CD4-positive, CD25-positive, alpha-beta regulatory T cell (primary cell): Measurements from ENCODE around the gene ALDOC. TPM values are rescaled to one million over a fixed set of nuclear protein-coding genes. Genes with fewer than 3 reads are reported as not detected.

Experiments
- ATAC-seq, 2 donors: fragments of 150-1000 bp; cut with Tn5 transposase; one replicate each; pipeline ENCODE4 v1.10.0; 2021; ENCODE audit warnings: low read depth in 2 of 2, moderate number of reproducible peaks in 2 of 2, moderate library complexity in 1 of 2
- DNase-seq, 3 donors: peaks; one replicate each; pipeline versions ENCODE4 v3.0.0 to v3.0.0-alpha.2; 2012 to 2022; ENCODE audit warnings: mixed read lengths in 1 of 3
- H3K27ac ChIP-seq: one replicate; pipeline ENCODE4 v1.7.0; 2013; ENCODE audit warnings: mild to moderate bottlenecking, low read length; ENCODE audit not compliant: insufficient read depth, poor library complexity, severe bottlenecking
- H3K27me3 ChIP-seq: one replicate; pipeline ENCODE4 v1.7.0; 2013; ENCODE audit warnings: low read length; ENCODE audit not compliant: control insufficient read depth, insufficient read depth
- H3K36me3 ChIP-seq: one replicate; pipeline ENCODE4 v1.7.0; 2013; ENCODE audit warnings: mild to moderate bottlenecking, low read length, moderate library complexity; ENCODE audit not compliant: control insufficient read depth, insufficient read depth
- H3K4me1 ChIP-seq: 2 replicates; pipeline ENCODE4 v1.7.0; 2013; ENCODE audit warnings: mild to moderate bottlenecking, low read length; ENCODE audit not compliant: insufficient read depth, control insufficient read depth, poor library complexity, severe bottlenecking
- H3K4me3 ChIP-seq: one replicate; pipeline ENCODE4 v1.7.0; 2013; ENCODE audit warnings: low read depth, mild to moderate bottlenecking, low read length, moderate library complexity
- H3K9me3 ChIP-seq, 2 experiments: 1 replicate in 1 of 2; 2 replicates in 1 of 2; pipeline ENCODE4 v1.7.0; 2013; ENCODE audit warnings: low read length in 2 of 2, mild to moderate bottlenecking in 1 of 2, moderate library complexity in 1 of 2; ENCODE audit not compliant: control insufficient read depth in 2 of 2
- H3K27ac Mint-ChIP-seq, 3 donors: one replicate each; pipeline ENCODE4 v1.8.0; 2020 to 2022; ENCODE audit warnings: mild to moderate bottlenecking in 3 of 3, mixed read lengths in 3 of 3, moderate library complexity in 2 of 3
- H3K27me3 Mint-ChIP-seq: one replicate; pipeline ENCODE4 v1.8.0; 2022; ENCODE audit warnings: mild to moderate bottlenecking, mixed read lengths
- H3K36me3 Mint-ChIP-seq: one replicate; pipeline ENCODE4 v1.8.0; 2020; ENCODE audit warnings: mixed read lengths
- H3K4me1 Mint-ChIP-seq, 4 donors: one replicate each; pipeline ENCODE4 v1.8.0; 2020 to 2022; ENCODE audit warnings: mixed read lengths in 4 of 4, mild to moderate bottlenecking in 1 of 4
- H3K4me3 Mint-ChIP-seq, 4 donors: one replicate each; pipeline ENCODE4 v1.8.0; 2020 to 2022; ENCODE audit warnings: mild to moderate bottlenecking in 4 of 4, mixed read lengths in 4 of 4, moderate library complexity in 3 of 4
- H3K9me3 Mint-ChIP-seq, 7 donors: one replicate each; pipeline ENCODE4 v1.8.0; 2020 to 2022; ENCODE audit warnings: mixed read lengths in 7 of 7, mild to moderate bottlenecking in 3 of 7, moderate library complexity in 2 of 7
- polyA plus RNA-seq, 4 donors: library from polyadenylated mRNA; unstranded; fragments of 300-500 nt; fragmentation: Illumina TruSeq; gene quantifications; one replicate each; pipeline ENCODE4 v1.2.3, GENCODE V29; 2021
- total RNA-seq: library from RNA; stranded (reverse); gene quantifications from one replicate; pipeline ENCODE4 v1.2.3, GENCODE V29; 2022

ALDOC gene
- total and polyA plus RNA-seq, 5 donors from 2014 or later = 33.0 to 109 (median 86.4) TPM

DNA sequence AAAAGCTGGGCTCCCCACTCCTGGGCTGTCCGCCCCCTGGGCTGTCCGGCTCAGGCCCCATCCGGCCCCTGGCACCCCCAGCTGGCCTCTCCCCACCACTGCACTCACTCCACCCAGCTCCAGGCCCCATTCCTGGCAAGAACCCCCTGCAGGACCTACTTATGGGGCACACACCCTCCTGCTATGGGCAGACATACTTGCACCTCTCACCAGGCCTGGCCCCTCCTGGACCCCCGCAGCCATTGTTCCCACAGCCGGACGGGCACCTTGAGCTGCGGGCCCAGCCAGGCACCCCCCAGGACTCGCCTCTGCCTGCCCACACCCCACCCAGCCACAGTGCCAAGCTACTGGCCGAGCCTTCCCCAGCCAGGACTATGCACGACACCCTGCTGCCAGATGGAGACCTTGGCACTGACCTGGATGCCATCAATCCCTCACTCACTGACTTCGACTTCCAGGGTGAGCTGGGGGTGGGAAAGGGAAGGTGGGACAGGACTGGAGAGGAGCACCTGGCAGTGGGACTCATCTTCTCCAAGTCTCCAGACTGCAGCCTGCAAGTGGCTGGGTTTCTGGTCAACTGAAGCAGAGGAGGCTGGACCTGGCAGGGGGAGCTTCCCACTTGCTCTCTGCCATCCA lies 41.8 kb downstream of the ALDOC start:
- Histone ChIP-seq H3K36me3 (no peaks in the 10 kb centered on the region), H3K9me3 (no peaks in the 10 kb centered on the region), H3K4me1 (no peaks in the 10 kb centered on the region), H3K27me3 (no peaks in the 10 kb centered on the region), H3K4me3 (no peak overlapping the region), H3K27ac (no peak overlapping the region)
- Mint-ChIP-seq H3K27ac (no peak overlapping the region), H3K27me3 (no peaks in the 10 kb centered on the region), H3K4me3 (no peak overlapping the region), H3K9me3 (peaks cover 0 to 1% (median 0%) of the 10 kb centered on the region in 7 donors), H3K36me3 (no peaks in the 10 kb centered on the region), H3K4me1 (peaks cover 0 to 2% (median 0%) of the 10 kb centered on the region in 4 donors)
- DNase-seq (no peak), ATAC-seq (no peak)

GRCh38 chr17:28533091-28533807 lies 43.4 kb downstream of the ALDOC start:
- Mint-ChIP-seq H3K27ac (no peak overlapping the region), H3K36me3 (no peaks in the 10 kb centered on the region), H3K9me3 (peaks cover 0 to 1% (median 0%) of the 10 kb centered on the region in 7 donors), H3K4me3 (no peak overlapping the region), H3K4me1 (peaks cover 0 to 2% (median 0%) of the 10 kb centered on the region in 4 donors), H3K27me3 (no peaks in the 10 kb centered on the region)
- Histone ChIP-seq H3K27me3 (no peaks in the 10 kb centered on the region), H3K9me3 (no peaks in the 10 kb centered on the region), H3K27ac (no peak overlapping the region), H3K4me1 (no peaks in the 10 kb centered on the region), H3K4me3 (no peak overlapping the region), H3K36me3 (no peaks in the 10 kb centered on the region)
- no peak for DNase-seq
- no peak for ATAC-seq

GRCh38 chr17:28532050-28532960 lies 44.4 kb downstream of the ALDOC start:
- Mint-ChIP-seq H3K4me1 (peaks cover 0 to 2% (median 0%) of the 10 kb centered on the region in 4 donors), H3K4me3 (no peak overlapping the region), H3K27me3 (peaks cover 3% of the 10 kb centered on the region), H3K27ac (no peak overlapping the region), H3K36me3 (no peaks in the 10 kb centered on the region), H3K9me3 (peaks cover 0 to 1% (median 0%) of the 10 kb centered on the region in 7 donors)
- no peak for ATAC-seq
- Histone ChIP-seq H3K4me1 (no peaks in the 10 kb centered on the region), H3K4me3 (no peak overlapping the region), H3K36me3 (no peaks in the 10 kb centered on the region), H3K9me3 (no peaks in the 10 kb centered on the region), H3K27me3 (no peaks in the 10 kb centered on the region), H3K27ac (no peak overlapping the region)
- no peak for DNase-seq

DNA sequence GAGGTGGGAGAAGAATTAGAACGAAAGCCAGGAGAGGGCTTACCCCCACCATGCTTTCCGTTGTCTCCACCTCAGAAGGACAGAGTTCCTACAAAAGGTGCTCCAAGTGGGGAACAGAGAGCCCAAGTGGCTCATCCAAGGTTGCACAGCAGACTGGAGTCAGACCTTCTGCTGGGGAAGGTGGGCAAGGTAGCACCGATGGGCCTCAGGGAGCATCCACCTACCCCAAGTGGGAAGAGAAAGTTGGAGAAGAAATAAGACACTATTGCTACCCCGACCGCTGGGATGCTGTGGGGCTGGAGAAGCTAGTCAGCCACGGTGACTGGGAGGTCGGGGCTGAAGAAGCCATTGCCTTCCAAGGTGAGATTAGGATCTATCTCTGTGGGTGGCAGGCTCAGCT lies 45.8 kb downstream of the ALDOC start:
- peaks cover 6% of the 10 kb centered on the region for H3K27me3 Mint-ChIP-seq

DNA sequence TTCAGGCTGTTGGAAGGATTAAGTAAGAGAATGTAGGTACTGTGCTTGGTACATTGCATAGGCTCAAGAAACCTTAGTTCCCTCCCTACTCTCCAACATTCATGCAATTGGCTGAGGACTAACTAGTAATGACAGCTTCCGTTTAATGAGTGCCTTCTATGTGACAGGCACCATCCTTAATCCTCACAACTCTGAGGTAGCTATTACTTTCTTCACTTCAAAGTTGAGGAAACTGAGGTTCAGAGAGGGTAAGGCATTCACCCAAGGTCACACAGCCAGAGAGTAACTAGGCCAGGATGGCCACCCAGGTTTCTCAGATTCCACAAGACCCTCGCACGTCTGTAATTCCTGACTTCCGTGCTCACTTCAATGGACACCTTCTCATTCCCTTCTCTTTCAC lies 46.4 kb downstream of the ALDOC start:
- Mint-ChIP-seq H3K36me3 (no peaks in the 10 kb centered on the region), H3K27me3 (peaks cover 6% of the 10 kb centered on the region), H3K9me3 (peaks cover 0 to 1% (median 0%) of the 10 kb centered on the region in 7 donors), H3K27ac (no peak overlapping the region), H3K4me1 (peaks cover 0 to 2% (median 0%) of the 10 kb centered on the region in 4 donors), H3K4me3 (no peak overlapping the region)
- no peaks in the 10 kb centered on the region for H3K4me1 ChIP-seq
- DNase-seq (no peak), ATAC-seq (no peak)
- H3K36me3 ChIP-seq = no peaks in the 10 kb centered on the region
- no peaks in the 10 kb centered on the region for H3K27me3 ChIP-seq
- no peak overlapping the region for H3K4me3 ChIP-seq
- H3K9me3 ChIP-seq = no peaks in the 10 kb centered on the region
- no peak overlapping the region for H3K27ac ChIP-seq

More for the DNA sequence above, 45.8 kb downstream of the ALDOC start:
- Mint-ChIP-seq H3K4me1 (peaks cover 0 to 2% (median 0%) of the 10 kb centered on the region in 4 donors), H3K9me3 (peaks cover 0 to 1% (median 0%) of the 10 kb centered on the region in 7 donors), H3K27ac (peak overlapping the region in 1 of 3 donors; percentile 47), H3K4me3 (no peak overlapping the region), H3K36me3 (no peaks in the 10 kb centered on the region)
- ATAC-seq (no peak), DNase-seq (no peak)
- no peaks in the 10 kb centered on the region for H3K27me3 ChIP-seq
- H3K9me3 ChIP-seq = no peaks in the 10 kb centered on the region
- H3K4me1 ChIP-seq = no peaks in the 10 kb centered on the region
- no peaks in the 10 kb centered on the region for H3K36me3 ChIP-seq
- no peak overlapping the region for H3K4me3 ChIP-seq
- H3K27ac ChIP-seq = no peak overlapping the region

DNA sequence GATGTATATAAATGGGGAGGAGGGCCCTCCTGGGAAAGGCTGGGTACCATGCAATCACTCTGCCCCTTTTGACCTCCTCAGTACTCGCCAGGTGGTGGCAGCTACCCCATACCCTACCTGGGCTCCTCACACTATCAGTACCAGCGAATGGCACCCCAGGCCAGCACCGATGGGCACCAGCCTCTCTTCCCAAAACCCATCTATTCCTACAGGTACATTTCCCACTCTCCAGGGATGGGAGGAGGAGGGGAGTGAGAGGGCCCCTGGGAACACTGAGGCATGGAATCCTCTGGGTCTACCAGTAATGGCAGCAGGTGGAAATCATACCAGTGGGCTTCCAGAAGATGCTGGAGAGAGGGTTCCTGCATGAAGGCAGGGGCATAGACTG lies 47.7 kb downstream of the ALDOC start:
- H3K27ac Mint-ChIP-seq = no peak overlapping the region
- Histone ChIP-seq H3K4me3 (no peak overlapping the region), H3K9me3 (no peaks in the 10 kb centered on the region), H3K4me1 (no peaks in the 10 kb centered on the region), H3K27me3 (no peaks in the 10 kb centered on the region), H3K36me3 (no peaks in the 10 kb centered on the region), H3K27ac (no peak overlapping the region)
- peaks cover 6% of the 10 kb centered on the region for H3K27me3 Mint-ChIP-seq
- H3K4me1 Mint-ChIP-seq = peaks cover 0 to 2% (median 0%) of the 10 kb centered on the region in 4 donors
- DNase-seq (no peak), ATAC-seq (no peak)
- no peaks in the 10 kb centered on the region for H3K9me3 Mint-ChIP-seq
- no peaks in the 10 kb centered on the region for H3K36me3 Mint-ChIP-seq
- H3K4me3 Mint-ChIP-seq = no peak overlapping the region

DNA sequence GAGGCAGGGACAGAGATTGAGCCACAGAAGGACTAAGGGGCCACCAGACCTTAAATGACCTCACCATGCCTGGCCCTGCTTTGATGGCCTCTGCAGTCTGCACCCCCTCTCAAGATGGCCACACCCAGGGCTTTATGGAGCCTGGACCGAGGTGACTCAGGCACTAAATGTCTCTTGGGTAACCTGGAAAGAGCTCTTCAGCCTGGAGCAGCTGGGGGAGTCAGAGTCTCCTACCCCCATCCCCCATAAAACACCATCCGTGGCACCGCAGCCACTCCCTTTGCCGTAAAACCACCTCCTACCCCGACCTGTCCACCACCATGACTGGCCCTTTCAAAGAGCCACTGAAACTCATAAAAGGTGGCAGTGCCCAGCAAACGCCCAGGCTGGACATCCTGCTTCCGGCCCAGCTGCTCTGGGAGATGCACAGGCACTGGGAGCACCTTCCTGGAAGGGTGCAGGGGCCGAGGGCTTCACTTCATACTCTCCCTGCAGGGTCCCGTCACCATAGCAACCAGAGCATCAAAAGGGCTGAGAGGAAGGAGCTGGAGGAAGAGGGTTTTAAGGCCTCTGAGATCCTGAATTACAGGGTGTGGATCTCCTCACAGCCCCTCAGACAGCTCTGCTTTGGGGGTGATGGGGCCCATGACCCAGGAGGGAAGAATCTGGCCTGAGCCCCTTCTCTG lies 48.2 kb downstream of the ALDOC start:
- Mint-ChIP-seq H3K4me3 (no peak overlapping the region), H3K9me3 (no peaks in the 10 kb centered on the region), H3K4me1 (peaks cover 0 to 1% (median 0%) of the 10 kb centered on the region in 4 donors), H3K36me3 (no peaks in the 10 kb centered on the region), H3K27ac (peak overlapping the region in 1 of 3 donors; percentile 26), H3K27me3 (peaks cover 6% of the 10 kb centered on the region)
- DNase-seq (no peak), ATAC-seq (no peak)
- Histone ChIP-seq H3K27ac (no peak overlapping the region), H3K9me3 (no peaks in the 10 kb centered on the region), H3K4me1 (no peaks in the 10 kb centered on the region), H3K36me3 (no peaks in the 10 kb centered on the region), H3K27me3 (no peaks in the 10 kb centered on the region), H3K4me3 (no peak overlapping the region)
